Thyroid gland (tissue), 4 donors: ENCODE results near the gene GSN. TPM values are rescaled to one million over a fixed set of nuclear protein-coding genes. Genes with fewer than 3 reads are reported as not detected.

Source experiments
- DNase-seq, 2 donors: peaks; one replicate each; pipeline ENCODE4 v3.0.0-alpha.2; 2019
- H3K27ac ChIP-seq, 3 donors: fragments of 200-600 bp; sonication (generic); 1 replicate in 2 of 3; 2 replicates in 1 of 3; pipeline ENCODE4 v1.5.1; 2016 to 2019; ENCODE audit warnings: mild to moderate bottlenecking in 1 of 3, moderate library complexity in 1 of 3
- H3K27me3 ChIP-seq: fragments of 200-600 bp; sonication (generic); one replicate; pipeline ENCODE4 v1.5.1; 2019
- H3K36me3 ChIP-seq, 2 donors: fragments of 200-600 bp; sonication (generic); one replicate each; pipeline ENCODE4 v1.5.1; 2016 to 2019
- H3K4me1 ChIP-seq, 2 donors: fragments of 200-600 bp; sonication (generic); one replicate each; pipeline ENCODE4 v1.5.1; 2017 to 2019
- H3K4me3 ChIP-seq, 3 donors: fragments of 200-600 bp; sonication (generic); replicated peaks in 1 of 3; 1 replicate in 2 of 3; 2 replicates in 1 of 3; pipeline ENCODE4 v1.5.1; 2016; ENCODE audit warnings: mild to moderate bottlenecking in 1 of 3
- H3K9me3 ChIP-seq: fragments of 200-600 bp; sonication (generic); one replicate; pipeline ENCODE4 v1.5.1; 2017
- POLR2A ChIP-seq, 2 donors: fragments of 450-650 bp; IDR thresholded peaks; one replicate each; pipeline ENCODE4 v1.6.1; 2017; ENCODE audit warnings: antibody characterized with exemption in 2 of 2, mild to moderate bottlenecking in 2 of 2, moderate library complexity in 1 of 2
- WGBS, 2 donors: methylation state at CpG; one replicate each; pipeline ENCODE4 v1.1.5; 2017; 5-methylcytosine and 5-hydroxymethylcytosine counted together
- intact Hi-C: fragments of 100-400 bp; cut with DNase I; formaldehyde crosslinking; loops from one replicate; pipeline ENCODE4 v1.15.1; 2023
- total RNA-seq, 4 donors: library from RNA; depleted of rRNA; stranded (reverse); fragments of >200 nt; gene quantifications; one replicate each; pipeline ENCODE4 v1.2.3, GENCODE V29; 2016
- TF ChIP-seq, protein P1 (sequence below), 6 experiments: fragments of 200-600 bp in 3 of 6; fragments of 450-650 bp in 3 of 6; sonication (generic) in 3 of 6; IDR thresholded peaks; one replicate each; pipeline ENCODE4 v1.5.1; 2016 to 2019; ENCODE audit warnings: antibody characterized with exemption in 6 of 6, mild to moderate bottlenecking in 2 of 6, inconsistent platforms in 1 of 6, moderate library complexity in 1 of 6

GSN gene
- total RNA-seq, 4 donors from 2014 or later: 1,151 to 1,624 (median 1,443) TPM

DNA sequence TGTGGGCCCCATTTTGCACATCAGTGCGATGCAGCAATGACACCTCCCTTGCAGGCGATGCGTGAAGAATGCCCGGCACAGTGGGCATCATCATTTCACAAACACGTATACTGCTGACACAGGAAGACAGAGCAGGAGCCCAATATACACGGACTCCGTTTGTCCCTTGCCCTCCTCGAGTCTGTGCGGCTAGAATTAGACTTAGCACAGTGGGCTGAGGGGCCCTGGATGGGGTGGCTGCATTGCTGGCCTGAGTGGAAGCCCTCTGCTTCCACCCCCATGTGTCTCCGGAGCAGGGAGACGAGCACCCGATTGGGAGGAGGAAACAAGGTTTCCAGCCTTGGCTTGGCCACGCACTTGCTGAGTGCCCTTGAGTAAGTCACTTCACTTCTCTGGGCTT is 40.8 kb downstream of the GSN start:
- intact Hi-C loops: no loop called here
- peak overlapping the region in 1 of 3 donors; percentile 24 for H3K27ac ChIP-seq

DNA sequence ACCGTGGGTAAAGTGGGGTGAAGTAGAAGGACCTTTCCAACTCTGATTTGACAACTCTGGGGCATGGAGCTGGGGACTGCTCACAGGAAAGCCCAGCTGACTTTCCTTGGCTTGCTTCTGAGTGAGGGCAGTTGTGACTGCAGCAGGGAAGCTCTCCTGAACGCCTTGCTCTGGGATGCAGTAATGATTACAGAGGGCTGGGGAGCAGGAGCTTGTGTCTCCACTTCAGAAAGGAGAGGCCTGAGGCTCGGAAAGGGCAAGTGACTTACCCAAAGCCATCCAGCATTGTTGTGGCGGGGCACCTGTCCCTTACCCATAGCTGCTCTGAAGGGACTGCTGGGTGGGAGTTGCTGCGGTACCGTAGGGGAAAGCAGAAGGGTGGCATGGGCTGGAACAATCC is 41.2 kb downstream of the GSN start:
- Histone ChIP-seq H3K27me3 (no peaks in the 10 kb centered on the region), H3K9me3 (no peaks in the 10 kb centered on the region), H3K4me1 (peaks cover 0 to 12% of the 10 kb centered on the region in 2 donors), H3K4me3 (no peak overlapping the region), H3K27ac (peak overlapping the region in 1 of 3 donors; percentile 24), H3K36me3 (peaks cover 48 to 58% of the 10 kb centered on the region in 2 donors)
- 86 to 90% methylated on average over 5 to 6 of the region's 6 CpGs for WGBS, 2 donors
- TF ChIP-seq POLR2A (IDR thresholded peaks at IDR 0.05): no peak
- TF ChIP-seq, protein P1, sequence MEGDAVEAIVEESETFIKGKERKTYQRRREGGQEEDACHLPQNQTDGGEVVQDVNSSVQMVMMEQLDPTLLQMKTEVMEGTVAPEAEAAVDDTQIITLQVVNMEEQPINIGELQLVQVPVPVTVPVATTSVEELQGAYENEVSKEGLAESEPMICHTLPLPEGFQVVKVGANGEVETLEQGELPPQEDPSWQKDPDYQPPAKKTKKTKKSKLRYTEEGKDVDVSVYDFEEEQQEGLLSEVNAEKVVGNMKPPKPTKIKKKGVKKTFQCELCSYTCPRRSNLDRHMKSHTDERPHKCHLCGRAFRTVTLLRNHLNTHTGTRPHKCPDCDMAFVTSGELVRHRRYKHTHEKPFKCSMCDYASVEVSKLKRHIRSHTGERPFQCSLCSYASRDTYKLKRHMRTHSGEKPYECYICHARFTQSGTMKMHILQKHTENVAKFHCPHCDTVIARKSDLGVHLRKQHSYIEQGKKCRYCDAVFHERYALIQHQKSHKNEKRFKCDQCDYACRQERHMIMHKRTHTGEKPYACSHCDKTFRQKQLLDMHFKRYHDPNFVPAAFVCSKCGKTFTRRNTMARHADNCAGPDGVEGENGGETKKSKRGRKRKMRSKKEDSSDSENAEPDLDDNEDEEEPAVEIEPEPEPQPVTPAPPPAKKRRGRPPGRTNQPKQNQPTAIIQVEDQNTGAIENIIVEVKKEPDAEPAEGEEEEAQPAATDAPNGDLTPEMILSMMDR (IDR thresholded peaks at IDR 0.05): no peak
- no peak for DNase-seq
- intact Hi-C loops: no loop called here

More for the DNA sequence above, 40.8 kb downstream of the GSN start:
- Histone ChIP-seq H3K4me1 (peaks cover 0 to 12% of the 10 kb centered on the region in 2 donors), H3K36me3 (peaks cover 44 to 59% of the 10 kb centered on the region in 2 donors), H3K9me3 (no peaks in the 10 kb centered on the region), H3K27me3 (no peaks in the 10 kb centered on the region), H3K4me3 (no peak overlapping the region)
- WGBS, 2 donors: 83 to 89% methylated on average over 9 to 13 of the region's 13 CpGs
- no peak for DNase-seq
- no peak for TF ChIP-seq POLR2A (IDR thresholded peaks at IDR 0.05)
- TF ChIP-seq, protein P1 (IDR thresholded peaks at IDR 0.05): no peak

DNA sequence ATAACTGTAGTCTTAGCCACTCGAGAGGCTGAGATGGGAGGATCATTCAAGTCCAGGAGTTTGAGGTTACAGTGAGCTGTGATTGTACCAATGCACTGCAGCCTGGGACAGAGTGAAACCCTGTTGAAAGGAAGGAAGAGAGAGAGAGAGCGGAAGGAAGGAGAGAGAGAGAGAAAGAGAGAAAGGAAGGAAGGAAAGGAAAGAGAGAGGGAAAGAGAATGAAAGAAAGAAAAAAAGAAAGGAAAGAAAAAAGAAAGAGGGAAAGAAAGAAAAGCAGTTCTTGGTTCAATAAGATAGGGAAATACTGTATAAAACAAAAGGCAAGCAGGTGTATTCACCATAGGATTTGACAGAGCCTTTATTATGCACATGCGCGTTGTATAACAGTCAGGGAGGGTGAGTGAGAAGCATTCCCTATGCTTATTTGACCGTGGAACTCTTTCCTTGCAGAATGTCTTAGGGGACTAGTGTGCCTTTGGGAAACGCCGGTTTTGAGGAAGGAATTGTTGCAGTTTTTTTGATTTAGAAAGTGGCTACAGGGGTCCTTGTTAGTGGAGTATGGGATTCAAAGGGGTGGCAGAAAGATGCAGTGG is 42.0 kb downstream of the GSN start:
- Histone ChIP-seq H3K27ac (peak overlapping the region in 1 of 3 donors; percentile 24), H3K9me3 (no peaks in the 10 kb centered on the region), H3K4me1 (peaks cover 0 to 8% of the 10 kb centered on the region in 2 donors), H3K27me3 (no peaks in the 10 kb centered on the region), H3K36me3 (peaks cover 44 to 60% of the 10 kb centered on the region in 2 donors), H3K4me3 (no peak overlapping the region)
- DNase-seq: no peak
- WGBS, 2 donors: 85 to 95% methylated on average over 7 of the region's 7 CpGs
- TF ChIP-seq POLR2A (IDR thresholded peaks at IDR 0.05): no peak
- TF ChIP-seq, protein P1 (IDR thresholded peaks at IDR 0.05): no peak
- intact Hi-C loops: no loop called here

DNA sequence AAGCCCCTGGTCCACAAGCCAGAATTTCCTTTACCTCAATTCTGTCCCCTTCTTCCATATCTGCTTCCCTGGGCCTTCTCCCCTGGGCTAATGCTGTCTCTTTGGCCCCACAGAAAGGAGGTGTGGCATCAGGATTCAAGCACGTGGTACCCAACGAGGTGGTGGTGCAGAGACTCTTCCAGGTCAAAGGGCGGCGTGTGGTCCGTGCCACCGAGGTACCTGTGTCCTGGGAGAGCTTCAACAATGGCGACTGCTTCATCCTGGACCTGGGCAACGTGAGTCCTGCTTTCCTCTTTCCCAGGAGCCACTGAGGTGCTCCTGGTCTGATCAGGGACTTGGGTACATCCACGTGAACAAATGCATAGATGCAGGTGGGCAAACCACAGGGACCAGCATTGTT is 42.6 kb downstream of the GSN start:
- H3K4me3 ChIP-seq: no peak overlapping the region
- H3K27ac ChIP-seq: no peak overlapping the region
- peaks cover 38 to 59% of the 10 kb centered on the region in 2 donors for H3K36me3 ChIP-seq
- TF ChIP-seq, protein P1 (IDR thresholded peaks at IDR 0.05): no peak
- TF ChIP-seq POLR2A (IDR thresholded peaks at IDR 0.05): no peak
- H3K27me3 ChIP-seq: no peaks in the 10 kb centered on the region
- no peaks in the 10 kb centered on the region for H3K9me3 ChIP-seq
- 80 to 86% methylated on average over 8 to 9 of the region's 9 CpGs for WGBS, 2 donors
- intact Hi-C loops: no loop called here
- H3K4me1 ChIP-seq: peaks cover 0 to 5% of the 10 kb centered on the region in 2 donors
- no peak for DNase-seq

DNA sequence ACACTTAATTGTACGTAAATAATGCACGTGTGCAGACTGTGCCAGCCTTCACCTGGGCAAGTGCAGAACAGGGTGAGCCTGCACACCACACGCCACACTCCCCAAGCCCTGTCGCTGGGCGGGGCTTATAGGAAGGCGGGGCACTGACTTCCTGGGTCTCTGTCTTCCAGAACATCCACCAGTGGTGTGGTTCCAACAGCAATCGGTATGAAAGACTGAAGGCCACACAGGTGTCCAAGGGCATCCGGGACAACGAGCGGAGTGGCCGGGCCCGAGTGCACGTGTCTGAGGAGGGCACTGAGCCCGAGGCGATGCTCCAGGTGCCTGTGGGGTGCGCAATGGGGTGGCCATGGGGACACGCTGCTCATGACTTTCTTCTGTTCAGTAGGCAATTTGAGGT is 44.2 kb downstream of the GSN start:
- H3K27ac ChIP-seq: no peak overlapping the region
- 91 to 95% methylated on average over 17 of the region's 17 CpGs for WGBS, 2 donors
- TF ChIP-seq, protein P1 (IDR thresholded peaks at IDR 0.05): no peak
- TF ChIP-seq POLR2A (IDR thresholded peaks at IDR 0.05): no peak

More for the DNA sequence above, 44.2 kb downstream of the GSN start:
- H3K36me3 ChIP-seq: peaks cover 45 to 62% of the 10 kb centered on the region in 2 donors
- H3K9me3 ChIP-seq: no peaks in the 10 kb centered on the region
- no peak overlapping the region for H3K4me3 ChIP-seq
- intact Hi-C loops: no loop called here
- no peaks in the 10 kb centered on the region for H3K27me3 ChIP-seq
- peaks cover 0 to 7% of the 10 kb centered on the region in 2 donors for H3K4me1 ChIP-seq
- DNase-seq: no peak
